ENCODE data around the gene GAD1. TPM values are rescaled to one million over a fixed set of nuclear protein-coding genes. Genes with fewer than 3 reads are reported as not detected.

The GAD1 gene
- total and polyA plus RNA-seq, 9 donors: 0.22 to 0.77 (median 0.33) TPM; not detected in 1

- Histone ChIP-seq H3K27ac (no peak overlapping the region), H3K4me1 (ENCODE audit: insufficient read depth) (no peaks in the 10 kb centered on the region), H3K9me3 (no peaks in the 10 kb centered on the region), H3K36me3 (no peaks in the 10 kb centered on the region), H3K4me3 (no peak overlapping the region), H3K27me3 (no peaks in the 10 kb centered on the region)
- intact Hi-C loops (cut with DNase I): no loop called here
- 93 to 97% (median 93%) methylated on average over 1 of the region's 1 CpG for WGBS, 3 donors
- TF ChIP-seq POLR2A (IDR thresholded peaks at IDR 0.05) (no peak), CTCF (IDR thresholded peaks at IDR 0.05) (no peak), EP300 (IDR thresholded peaks at IDR 0.05) (no peak)
- DNase-seq: no peak
These were observed 33.1 kb upstream of the GAD1 start for GRCh38 chr2:170783549-170783948.

GRCh38 chr2:170798996-170799395 lies 17.7 kb upstream of the GAD1 start:
- TF ChIP-seq POLR2A (IDR thresholded peaks at IDR 0.05) (no peak), CTCF (IDR thresholded peaks at IDR 0.05) (no peak), EP300 (IDR thresholded peaks at IDR 0.05) (no peak)
- intact Hi-C loops (cut with DNase I): no loop called here
- H3K27ac ChIP-seq: no peak overlapping the region
- no peak overlapping the region for H3K4me3 ChIP-seq
- no peaks in the 10 kb centered on the region for H3K4me1 ChIP-seq (ENCODE audit: insufficient read depth)
- no peaks in the 10 kb centered on the region for H3K36me3 ChIP-seq
- no peak for DNase-seq
- H3K9me3 ChIP-seq: no peaks in the 10 kb centered on the region
- no peaks in the 10 kb centered on the region for H3K27me3 ChIP-seq

GRCh38 chr2:170806548-170806947 lies 10.1 kb upstream of the GAD1 start:
- TF ChIP-seq EP300 (IDR thresholded peaks at IDR 0.05): no peak
- TF ChIP-seq POLR2A (IDR thresholded peaks at IDR 0.05): no peak
- no peak for TF ChIP-seq CTCF (IDR thresholded peaks at IDR 0.05)
- H3K27ac ChIP-seq: no peak overlapping the region
- H3K27me3 ChIP-seq: no peaks in the 10 kb centered on the region
- 91 to 98% (median 92%) methylated on average over 2 of the region's 2 CpGs for WGBS, 3 donors
- no peaks in the 10 kb centered on the region for H3K4me1 ChIP-seq (ENCODE audit: insufficient read depth)
- intact Hi-C loops (cut with DNase I): no loop called here
- H3K9me3 ChIP-seq: no peaks in the 10 kb centered on the region
- DNase-seq: no peak
- H3K36me3 ChIP-seq: no peaks in the 10 kb centered on the region
- H3K4me3 ChIP-seq: no peak overlapping the region

- Histone ChIP-seq H3K4me1 (ENCODE audit: insufficient read depth) (no peaks in the 10 kb centered on the region), H3K27ac (no peak overlapping the region), H3K27me3 (no peaks in the 10 kb centered on the region), H3K4me3 (no peak overlapping the region), H3K36me3 (no peaks in the 10 kb centered on the region), H3K9me3 (no peaks in the 10 kb centered on the region)
- TF ChIP-seq EP300 (IDR thresholded peaks at IDR 0.05) (no peak), CTCF (IDR thresholded peaks at IDR 0.05) (peak; percentile 22 to 71 (median 30))
- intact Hi-C loops (cut with DNase I): loop anchor here (10.0 kb wide), 7 partner anchors 98 to 448 kb away; partner anchors contain the start of gene SP5 (in 1 of the 4)
- DNase-seq: peak in 3 of 5 donors; percentile 37 to 48 (median 40)
- 1 to 2% (median 1%) methylated on average over 14 of the region's 14 CpGs for WGBS, 3 donors
These were observed 3.7 kb upstream of the GAD1 start for GRCh38 chr2:170812710-170813600.
